MM.1S (cell line): Measurements from ENCODE around the gene CCDC90B.

Source experiments
- EZH2 ChIP-seq: fragments of 300-600 bp; sonication (generic); optimal IDR thresholded peaks from 2 replicates; pipeline ENCODE3; 2017; ENCODE audit warnings: low read depth, mild to moderate bottlenecking, antibody characterized with exemption, low read length, mixed read lengths
- TF ChIP-seq, protein P1 (sequence below): fragments of 300-600 bp; sonication (generic); IDR thresholded peaks from 2 replicates; pipeline ENCODE4 v1.5.1; 2016; ENCODE audit warnings: antibody characterized with exemption, low read length, mixed read lengths

DNA sequence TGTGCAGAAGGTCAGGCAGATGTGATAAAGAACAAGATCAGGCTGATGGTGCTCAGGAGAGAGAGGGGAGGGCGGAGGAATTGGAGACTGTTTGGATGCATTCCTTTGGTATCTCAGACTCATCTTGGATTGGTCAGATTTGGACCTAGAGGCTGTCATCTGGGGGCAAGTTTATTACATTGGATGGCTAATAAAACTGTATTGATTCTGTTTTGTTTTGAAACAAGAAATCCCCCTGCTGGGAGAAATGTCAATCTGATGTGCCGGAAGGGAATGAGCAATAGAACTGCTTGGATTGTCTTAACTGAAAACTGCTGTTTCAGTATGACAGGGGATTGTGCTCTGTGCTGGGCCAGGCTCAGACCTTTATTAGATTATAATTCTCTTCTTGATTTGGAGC is 25.5 kb upstream of the CCDC90B start:
- TF ChIP-seq, protein P1, sequence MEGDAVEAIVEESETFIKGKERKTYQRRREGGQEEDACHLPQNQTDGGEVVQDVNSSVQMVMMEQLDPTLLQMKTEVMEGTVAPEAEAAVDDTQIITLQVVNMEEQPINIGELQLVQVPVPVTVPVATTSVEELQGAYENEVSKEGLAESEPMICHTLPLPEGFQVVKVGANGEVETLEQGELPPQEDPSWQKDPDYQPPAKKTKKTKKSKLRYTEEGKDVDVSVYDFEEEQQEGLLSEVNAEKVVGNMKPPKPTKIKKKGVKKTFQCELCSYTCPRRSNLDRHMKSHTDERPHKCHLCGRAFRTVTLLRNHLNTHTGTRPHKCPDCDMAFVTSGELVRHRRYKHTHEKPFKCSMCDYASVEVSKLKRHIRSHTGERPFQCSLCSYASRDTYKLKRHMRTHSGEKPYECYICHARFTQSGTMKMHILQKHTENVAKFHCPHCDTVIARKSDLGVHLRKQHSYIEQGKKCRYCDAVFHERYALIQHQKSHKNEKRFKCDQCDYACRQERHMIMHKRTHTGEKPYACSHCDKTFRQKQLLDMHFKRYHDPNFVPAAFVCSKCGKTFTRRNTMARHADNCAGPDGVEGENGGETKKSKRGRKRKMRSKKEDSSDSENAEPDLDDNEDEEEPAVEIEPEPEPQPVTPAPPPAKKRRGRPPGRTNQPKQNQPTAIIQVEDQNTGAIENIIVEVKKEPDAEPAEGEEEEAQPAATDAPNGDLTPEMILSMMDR = no peak
- TF ChIP-seq EZH2 = no peak
